Inferior parietal cortex (tissue), 1 donor: ENCODE measurements around the gene PTK7.

Experiments used
- DNase-seq: peaks from one replicate; pipeline ENCODE4 v3.0.0-alpha.2; 2016; ENCODE audit errors: extremely low spot score

The PTK7 gene

GRCh38 chr6:43144879-43145278, 68.8 kb downstream of the PTK7 start:
- no peak for DNase-seq

- DNase-seq = no peak
These were observed 70.1 kb downstream of the PTK7 start for GRCh38 chr6:43146261-43146660.

- no peak for DNase-seq
These were observed 70.9 kb downstream of the PTK7 start for GRCh38 chr6:43146709-43147688.

- no peak for DNase-seq
These were observed 71.8 kb downstream of the PTK7 start for GRCh38 chr6:43147691-43148477.

DNA sequence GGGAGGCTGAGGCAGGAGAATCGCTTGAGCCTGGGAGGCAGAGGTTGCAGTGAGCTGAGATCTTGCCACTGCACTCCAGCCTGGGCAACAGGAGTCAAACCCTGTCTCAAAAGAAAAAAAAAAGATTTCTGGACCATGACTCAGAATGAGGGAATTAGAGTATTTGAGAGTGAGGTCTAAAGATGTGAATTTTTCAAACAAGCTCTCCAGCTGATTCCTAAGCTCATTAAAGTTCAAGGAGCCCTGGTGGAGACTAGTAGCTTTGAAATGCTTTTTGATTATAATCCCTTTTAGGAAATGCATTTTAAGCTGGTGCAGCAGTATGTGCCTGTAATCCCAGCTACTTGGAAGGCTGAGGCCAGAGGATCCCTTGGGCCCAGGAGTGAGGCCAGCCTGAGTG, 73.2 kb downstream of the PTK7 start:
- no peak for DNase-seq

DNA sequence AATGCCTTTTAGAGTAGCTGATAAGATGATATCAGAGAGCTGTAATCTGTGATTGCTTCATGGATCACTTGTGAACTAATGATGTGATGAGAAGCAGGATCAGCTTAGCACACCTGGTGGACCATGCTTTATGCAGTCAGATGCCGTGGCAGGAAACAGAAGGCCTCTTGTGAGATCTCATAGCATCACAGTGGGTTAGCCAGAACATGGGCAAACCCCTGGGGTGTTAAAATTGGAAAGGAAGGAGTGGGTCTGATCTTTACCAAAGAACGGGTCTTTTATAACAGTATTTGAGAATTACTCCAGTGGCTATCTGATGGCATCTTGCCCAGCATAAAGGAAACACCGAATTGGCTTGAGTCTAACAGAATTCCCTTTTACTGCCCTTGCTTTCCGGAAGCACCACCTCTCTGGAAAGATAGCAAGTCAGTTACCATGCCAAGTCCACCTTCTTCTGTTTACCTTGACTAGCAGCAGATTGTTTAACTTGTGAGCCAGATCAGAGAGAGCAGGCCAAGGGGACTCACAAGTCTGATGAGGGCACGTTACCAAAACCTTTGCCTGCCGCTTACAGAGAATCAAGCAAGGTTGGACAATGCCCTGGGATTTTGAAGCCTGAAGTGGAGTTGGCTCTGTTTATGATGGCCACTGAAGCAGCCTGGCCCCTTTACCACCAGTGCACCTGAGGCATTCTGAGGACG, 74.1 kb downstream of the PTK7 start:
- DNase-seq = no peak

- no peak for DNase-seq
These were observed 83.5 kb downstream of the PTK7 start for GRCh38 chr6:43159599-43159998.

DNA sequence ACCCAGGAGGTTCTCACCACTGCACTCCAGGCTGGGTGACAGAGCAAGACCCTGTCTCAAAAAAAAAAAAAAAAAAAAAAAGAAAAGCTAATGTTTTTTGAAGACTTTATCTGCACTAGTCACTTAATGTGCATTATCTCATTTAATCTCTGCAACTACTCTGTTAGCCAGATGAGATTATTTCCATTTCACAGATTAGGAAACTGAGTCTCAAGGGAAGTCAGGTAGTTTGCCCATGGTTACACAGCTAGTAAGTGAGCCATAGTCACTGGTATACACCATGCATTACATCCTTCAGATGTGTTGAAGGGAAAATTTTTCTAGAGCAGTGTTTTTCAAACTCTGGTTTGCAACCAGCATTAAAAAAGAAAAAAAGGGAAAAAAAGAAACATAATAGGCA, 87.8 kb downstream of the PTK7 start:
- no peak for DNase-seq

DNA sequence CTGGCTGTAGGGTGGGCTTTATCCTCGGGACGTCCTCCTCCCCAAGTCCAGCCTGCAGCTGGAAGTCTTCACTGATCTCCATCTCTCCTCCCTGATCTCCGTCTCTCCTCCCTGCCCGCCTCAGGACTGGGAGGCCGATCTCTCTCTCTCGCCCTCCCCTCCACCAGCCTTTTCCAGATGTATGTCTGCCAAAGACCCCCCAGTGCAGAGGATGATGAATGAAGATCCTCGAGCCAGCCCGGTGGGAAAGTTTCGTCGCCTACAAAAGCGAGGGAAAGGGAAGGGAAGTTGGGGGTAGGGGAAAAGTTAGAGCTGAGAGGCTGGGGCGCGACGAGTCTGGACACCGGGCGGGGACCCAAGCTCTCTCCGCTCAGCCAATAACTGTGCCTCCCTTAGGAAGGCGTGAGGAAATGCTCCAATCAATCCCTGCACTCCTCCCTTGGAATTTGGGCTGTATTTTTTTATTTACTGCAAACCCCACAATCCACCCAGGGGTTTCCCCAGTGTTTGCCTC, 94.4 kb downstream of the PTK7 start:
- DNase-seq = no peak

DNA sequence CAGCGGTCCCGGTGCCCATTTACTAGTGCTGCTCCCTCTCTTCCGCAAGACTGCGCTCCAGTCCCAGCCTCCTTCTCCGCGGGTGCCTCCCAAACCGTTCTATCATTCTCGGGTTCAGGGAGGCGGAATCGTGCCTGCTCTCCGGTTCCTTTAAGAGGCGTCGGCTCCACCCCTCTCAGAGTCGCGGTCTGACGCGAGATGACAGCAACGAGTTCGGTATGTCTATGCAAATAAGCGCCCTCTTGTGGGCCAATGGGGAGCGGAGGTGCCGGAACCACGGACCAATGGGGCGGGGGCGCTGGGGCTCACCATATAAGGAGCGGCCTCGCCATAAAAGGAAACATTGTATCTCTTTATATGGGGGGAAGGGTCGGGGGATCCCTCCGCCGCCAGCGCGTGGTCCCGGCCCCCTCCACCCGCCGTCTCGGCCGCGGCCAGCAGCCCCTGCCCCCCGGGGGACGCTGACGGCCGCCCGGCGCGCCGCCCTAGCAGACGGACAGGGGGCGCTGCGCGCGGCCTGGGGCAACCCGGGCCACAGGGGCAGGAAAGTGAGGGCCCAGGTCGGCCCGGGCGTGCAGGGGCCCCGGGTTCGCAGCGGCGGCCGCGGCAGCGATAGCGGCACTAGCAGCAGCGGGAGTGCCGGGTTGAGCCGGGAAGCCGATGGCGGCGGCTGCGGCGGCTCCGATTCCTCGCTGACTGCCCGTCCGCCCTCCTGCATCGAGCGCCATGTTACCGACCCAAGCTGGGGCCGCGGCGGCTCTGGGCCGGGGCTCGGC, 95.0 kb downstream of the PTK7 start, which contains the start of gene SRF:
SRF (plus strand) TSS at position 339 of the 776 bp plus-strand sequence; CDS start at position 727, 388 bp downstream.
- peak; percentile 99 for DNase-seq

- DNase-seq = peak; percentile 13
These were observed 95.6 kb downstream of the PTK7 start for GRCh38 chr6:43171707-43172103.

DNA sequence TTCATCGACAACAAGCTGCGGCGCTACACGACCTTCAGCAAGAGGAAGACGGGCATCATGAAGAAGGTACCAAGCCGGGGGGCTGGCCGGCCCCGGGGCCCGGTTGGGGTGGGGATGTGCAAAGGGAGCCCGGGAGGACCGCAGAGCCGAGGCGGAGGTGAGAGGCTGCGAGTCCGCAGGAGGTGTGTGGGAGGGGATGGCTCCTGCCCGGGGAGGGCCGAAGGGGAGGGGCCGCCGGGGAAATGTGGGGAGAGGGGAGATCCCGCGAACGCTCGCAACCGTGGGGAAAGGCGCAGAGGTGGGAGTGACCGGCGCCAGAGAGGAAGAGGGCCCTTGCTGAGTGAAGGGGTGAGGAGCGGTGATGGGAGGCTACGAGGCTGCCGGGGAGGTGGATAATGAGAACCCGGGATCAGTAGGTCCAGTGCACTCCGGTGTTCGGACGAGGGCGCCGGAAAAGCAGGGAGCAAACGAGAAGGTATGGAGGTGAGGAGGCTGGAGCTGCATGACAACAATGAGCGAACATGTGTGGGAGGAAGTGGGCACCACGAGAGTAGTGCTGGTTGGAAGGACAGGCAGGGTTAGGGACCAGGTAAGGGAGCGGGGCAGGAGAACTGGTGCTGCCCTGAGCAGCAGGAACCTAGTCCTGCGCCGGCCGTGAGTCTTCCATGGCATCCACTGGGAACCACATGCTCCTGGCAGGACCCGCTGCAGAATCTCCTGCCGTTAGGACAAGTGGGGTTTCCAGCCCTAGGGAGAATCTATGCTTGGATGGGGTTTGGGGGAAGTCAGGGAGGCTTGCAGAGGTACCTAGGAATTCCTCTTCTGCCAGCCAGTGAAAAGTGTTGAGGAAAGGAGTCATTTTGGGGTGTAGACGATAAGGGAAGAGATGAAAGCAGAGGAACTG, 96.2 kb downstream of the PTK7 start:
- DNase-seq = no peak

GRCh38 chr6:43173591-43174262, 97.6 kb downstream of the PTK7 start:
- DNase-seq = no peak

GRCh38 chr6:43174263-43175112, 98.4 kb downstream of the PTK7 start:
- peak; percentile 98 for DNase-seq

DNA sequence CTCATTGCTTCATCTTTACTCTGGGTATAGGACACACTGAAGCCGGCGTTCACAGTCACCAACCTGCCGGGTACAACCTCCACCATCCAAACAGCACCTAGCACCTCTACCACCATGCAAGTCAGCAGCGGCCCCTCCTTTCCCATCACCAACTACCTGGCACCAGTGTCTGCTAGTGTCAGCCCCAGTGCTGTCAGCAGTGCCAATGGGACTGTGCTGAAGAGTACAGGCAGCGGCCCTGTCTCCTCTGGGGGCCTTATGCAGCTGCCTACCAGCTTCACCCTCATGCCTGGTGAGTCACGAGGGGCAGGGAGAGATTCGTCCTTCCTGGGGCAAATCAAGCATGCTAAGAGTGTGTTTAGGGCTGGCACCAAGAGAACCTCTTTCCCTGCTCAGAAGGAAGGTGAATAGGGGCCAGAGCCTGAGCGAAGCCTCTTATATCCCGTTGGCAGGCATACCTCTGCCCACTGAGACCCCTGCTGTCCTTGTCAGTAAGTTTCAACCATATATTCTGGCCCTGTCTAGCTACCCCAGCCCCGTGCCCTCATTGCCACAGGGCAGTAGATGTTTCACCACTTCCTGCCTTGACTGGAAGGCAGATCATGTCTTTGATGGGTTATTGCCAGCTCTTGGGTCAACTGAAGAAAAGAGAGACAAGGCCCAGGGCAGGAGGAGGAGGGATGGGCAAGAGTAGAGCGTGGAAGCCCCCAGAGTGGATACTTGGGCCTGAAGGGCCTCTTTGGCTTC, 99.7 kb downstream of the PTK7 start:
- no peak for DNase-seq

DNA sequence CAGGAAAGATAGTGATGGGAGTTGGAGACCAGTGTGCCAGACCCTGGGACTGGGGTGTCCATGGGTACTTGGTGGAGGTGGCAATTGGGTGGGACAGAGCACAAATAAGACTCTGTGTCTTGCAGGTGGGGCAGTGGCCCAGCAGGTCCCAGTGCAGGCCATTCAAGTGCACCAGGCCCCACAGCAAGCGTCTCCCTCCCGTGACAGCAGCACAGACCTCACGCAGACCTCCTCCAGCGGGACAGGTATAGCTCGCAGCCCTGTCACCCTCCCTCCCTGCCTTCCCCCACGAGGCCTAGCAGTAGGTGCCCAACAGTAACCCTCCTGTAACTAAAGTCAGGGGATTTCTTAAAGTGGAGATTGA, 100.3 kb downstream of the PTK7 start:
- no peak for DNase-seq

DNA sequence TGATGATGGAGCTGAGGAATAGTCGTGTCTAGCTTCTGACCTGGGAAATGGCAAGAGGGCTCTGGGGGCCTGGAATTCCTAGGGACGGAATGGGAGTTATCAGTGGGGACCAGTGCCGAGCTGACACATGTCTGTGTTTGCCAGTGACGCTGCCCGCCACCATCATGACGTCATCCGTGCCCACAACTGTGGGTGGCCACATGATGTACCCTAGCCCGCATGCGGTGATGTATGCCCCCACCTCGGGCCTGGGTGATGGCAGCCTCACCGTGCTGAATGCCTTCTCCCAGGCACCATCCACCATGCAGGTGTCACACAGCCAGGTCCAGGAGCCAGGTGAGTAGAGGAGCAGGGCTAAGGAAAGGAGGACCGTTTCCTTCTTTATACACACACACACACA, 102.0 kb downstream of the PTK7 start:
- DNase-seq = no peak
